Loucy (cell line): ENCODE data around the gene E2F7.

Source experiments
- EZH2phosphoT487 ChIP-seq: fragments of 200-600 bp; IDR thresholded peaks from 2 replicates; pipeline ENCODE4 v1.6.1; 2018; ENCODE audit warnings: antibody characterized with exemption, mild to moderate bottlenecking, moderate library complexity, borderline replicate concordance
- TF ChIP-seq, protein P1 (sequence below): fragments of 200-600 bp; sonication (generic); conservative IDR thresholded peaks from 2 replicates; pipeline ENCODE4 v1.5.1; 2014; ENCODE audit warnings: mild to moderate bottlenecking, antibody characterized with exemption, low read length

DNA sequence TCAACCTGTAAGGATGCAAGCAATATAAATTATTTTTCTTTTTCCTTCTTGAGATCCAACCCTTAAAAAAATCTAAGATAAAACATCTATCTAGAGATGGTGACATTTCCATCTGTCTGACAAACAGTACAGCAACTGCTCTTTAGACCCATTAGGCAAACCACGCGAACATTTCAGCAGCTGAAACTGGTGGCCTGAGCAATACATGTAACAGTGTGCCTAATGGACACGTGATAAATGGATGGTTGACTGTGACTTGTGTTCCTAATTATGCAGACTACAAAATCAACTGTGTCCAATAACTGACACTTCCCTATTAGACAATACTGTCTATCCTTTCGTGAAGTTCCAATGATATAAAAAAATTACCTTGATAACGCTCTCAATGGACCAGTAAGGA is 18.9 kb downstream of the E2F7 start:
- TF ChIP-seq, protein P1, sequence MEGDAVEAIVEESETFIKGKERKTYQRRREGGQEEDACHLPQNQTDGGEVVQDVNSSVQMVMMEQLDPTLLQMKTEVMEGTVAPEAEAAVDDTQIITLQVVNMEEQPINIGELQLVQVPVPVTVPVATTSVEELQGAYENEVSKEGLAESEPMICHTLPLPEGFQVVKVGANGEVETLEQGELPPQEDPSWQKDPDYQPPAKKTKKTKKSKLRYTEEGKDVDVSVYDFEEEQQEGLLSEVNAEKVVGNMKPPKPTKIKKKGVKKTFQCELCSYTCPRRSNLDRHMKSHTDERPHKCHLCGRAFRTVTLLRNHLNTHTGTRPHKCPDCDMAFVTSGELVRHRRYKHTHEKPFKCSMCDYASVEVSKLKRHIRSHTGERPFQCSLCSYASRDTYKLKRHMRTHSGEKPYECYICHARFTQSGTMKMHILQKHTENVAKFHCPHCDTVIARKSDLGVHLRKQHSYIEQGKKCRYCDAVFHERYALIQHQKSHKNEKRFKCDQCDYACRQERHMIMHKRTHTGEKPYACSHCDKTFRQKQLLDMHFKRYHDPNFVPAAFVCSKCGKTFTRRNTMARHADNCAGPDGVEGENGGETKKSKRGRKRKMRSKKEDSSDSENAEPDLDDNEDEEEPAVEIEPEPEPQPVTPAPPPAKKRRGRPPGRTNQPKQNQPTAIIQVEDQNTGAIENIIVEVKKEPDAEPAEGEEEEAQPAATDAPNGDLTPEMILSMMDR: no peak
- no peak for TF ChIP-seq EZH2phosphoT487
